ENCODE results near the gene PRAMEF9.
"Not testable (repeated sequence)": the region's sequence is repeated elsewhere in the genome, so short reads cannot be mapped to it uniquely, and the experiment has no call there.

The PRAMEF9 gene

DNA sequence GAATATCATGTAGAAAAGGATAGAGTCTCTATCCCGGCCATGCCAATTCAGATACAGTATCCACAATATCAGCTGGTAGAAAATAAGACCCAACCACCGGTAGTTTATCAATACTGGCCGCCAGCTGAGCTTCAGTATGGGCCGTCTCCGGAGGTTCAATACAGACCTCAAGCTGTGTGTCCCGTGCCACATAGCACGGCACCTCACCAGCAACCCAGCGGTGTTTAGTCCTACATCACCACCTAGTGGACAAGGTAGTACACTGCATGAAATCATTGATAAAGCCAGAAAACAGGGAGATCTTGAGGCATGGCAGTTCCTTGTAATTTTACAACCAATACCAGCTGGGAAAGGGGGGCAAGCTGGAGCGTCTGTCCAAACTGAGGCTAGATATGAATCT is 37.1 kb downstream of the PRAMEF9 start:
- H3K23ac ChIP-seq (ENCODE audit: low read length); H3K79me1 ChIP-seq (ENCODE audit: low read length); H3K4ac ChIP-seq (ENCODE audit: low read depth, low read length); H3K36me3 ChIP-seq (ENCODE audit: control insufficient read depth in 1 of 2, insufficient read depth in 2 of 2, low read length in 2 of 2); H2BK5ac ChIP-seq (ENCODE audit: low read depth, low read length, poor library complexity); H2BK120ac ChIP-seq (ENCODE audit: insufficient read depth, low read length, poor library complexity); H3K4me1 ChIP-seq (ENCODE audit: control insufficient read depth in 1 of 2, insufficient read depth in 2 of 2, low read length in 2 of 2); H3K27ac ChIP-seq (ENCODE audit: low read depth, low read length); H3K18ac ChIP-seq (ENCODE audit: low read length); H3K9ac ChIP-seq (ENCODE audit: low read length); H2AFZ ChIP-seq (ENCODE audit: insufficient read depth, low read length, poor library complexity); H3K14ac ChIP-seq (ENCODE audit: low read length); H3K27me3 ChIP-seq (ENCODE audit: insufficient read depth, low read length); H2AK5ac ChIP-seq (ENCODE audit: low read length); H4K8ac ChIP-seq (ENCODE audit: low read depth, low read length); H3K4me2 ChIP-seq (ENCODE audit: low read length); H3K79me2 ChIP-seq (ENCODE audit: control insufficient read depth, insufficient read depth, low read length, poor library complexity); H4K91ac ChIP-seq (ENCODE audit: low read depth, low read length); DNase-seq; H4K12ac ChIP-seq (ENCODE audit: low read depth, low read length); H2BK12ac ChIP-seq (ENCODE audit: low read length); H3K9me3 ChIP-seq (ENCODE audit: insufficient read depth, low read depth, low read length); H3K4me3 ChIP-seq (ENCODE audit: low read depth, low read length): not testable (repeated sequence)
- WGBS (ENCODE audit: extremely low coverage, insufficient coverage, insufficient read length): no CpG with 5 or more reads among the region's 9 CpGs

DNA sequence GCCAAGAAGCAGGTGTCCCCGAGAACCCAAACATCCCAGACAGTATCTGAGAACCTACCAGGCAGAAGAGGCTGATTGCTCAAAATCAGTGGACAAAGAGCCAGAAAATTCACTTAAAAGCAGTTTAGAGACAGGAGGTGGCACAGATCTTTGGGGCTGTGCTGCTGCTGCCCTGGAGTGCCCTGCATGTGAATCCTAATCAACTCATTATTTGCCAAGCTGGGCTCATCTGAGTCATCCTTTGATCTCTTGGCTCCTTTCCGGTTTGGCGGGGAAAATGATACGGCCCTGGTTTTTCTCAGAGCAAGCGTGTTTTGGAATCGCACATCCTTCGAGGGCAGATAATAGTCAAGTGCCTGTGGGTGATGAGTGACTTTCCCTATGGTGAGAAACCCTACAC is 45.0 kb downstream of the PRAMEF9 start:
- H3K79me2 ChIP-seq (ENCODE audit: control insufficient read depth, insufficient read depth, low read length, poor library complexity); H3K23ac ChIP-seq (ENCODE audit: low read length); H3K4me2 ChIP-seq (ENCODE audit: low read length); H2AFZ ChIP-seq (ENCODE audit: insufficient read depth, low read length, poor library complexity); H3K14ac ChIP-seq (ENCODE audit: low read length); H3K36me3 ChIP-seq (ENCODE audit: control insufficient read depth in 1 of 2, insufficient read depth in 2 of 2, low read length in 2 of 2); H2BK12ac ChIP-seq (ENCODE audit: low read length); H3K27ac ChIP-seq (ENCODE audit: low read depth, low read length); H2BK120ac ChIP-seq (ENCODE audit: insufficient read depth, low read length, poor library complexity); H4K91ac ChIP-seq (ENCODE audit: low read depth, low read length); H3K9ac ChIP-seq (ENCODE audit: low read length); H4K8ac ChIP-seq (ENCODE audit: low read depth, low read length); H2AK5ac ChIP-seq (ENCODE audit: low read length); H3K18ac ChIP-seq (ENCODE audit: low read length); H3K27me3 ChIP-seq (ENCODE audit: insufficient read depth, low read length); H3K4ac ChIP-seq (ENCODE audit: low read depth, low read length); H2BK5ac ChIP-seq (ENCODE audit: low read depth, low read length, poor library complexity); H4K12ac ChIP-seq (ENCODE audit: low read depth, low read length); H3K4me1 ChIP-seq (ENCODE audit: control insufficient read depth in 1 of 2, insufficient read depth in 2 of 2, low read length in 2 of 2); H3K79me1 ChIP-seq (ENCODE audit: low read length); DNase-seq; H3K9me3 ChIP-seq (ENCODE audit: insufficient read depth, low read depth, low read length); H3K4me3 ChIP-seq (ENCODE audit: low read depth, low read length): not testable (repeated sequence)
- no CpG with 5 or more reads among the region's 7 CpGs for WGBS (ENCODE audit: extremely low coverage, insufficient coverage, insufficient read length)

DNA sequence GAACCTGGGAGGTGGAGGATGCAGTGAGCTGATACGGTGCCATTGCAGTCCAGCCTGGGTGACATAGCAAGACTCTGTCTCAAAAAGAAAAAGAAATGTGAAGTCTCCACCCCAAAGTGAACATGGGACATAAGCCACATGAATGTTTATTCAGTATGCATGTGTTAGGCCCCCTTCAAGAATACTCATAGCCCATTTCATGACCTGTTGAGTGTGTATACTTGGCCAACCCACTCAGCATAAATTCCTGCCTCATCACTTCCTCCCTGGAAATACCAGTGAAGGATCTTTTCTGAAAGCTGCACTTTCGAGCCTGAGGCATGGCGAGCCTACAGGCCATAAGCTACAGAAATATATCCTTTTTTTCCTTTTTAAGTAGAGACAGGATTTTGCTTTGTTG is 47.6 kb downstream of the PRAMEF9 start:
- not testable (repeated sequence) for H3K9ac ChIP-seq (ENCODE audit: low read length); H2AK5ac ChIP-seq (ENCODE audit: low read length); H4K91ac ChIP-seq (ENCODE audit: low read depth, low read length); H3K27me3 ChIP-seq (ENCODE audit: insufficient read depth, low read length); H3K4ac ChIP-seq (ENCODE audit: low read depth, low read length); H3K4me3 ChIP-seq (ENCODE audit: low read depth, low read length); H4K8ac ChIP-seq (ENCODE audit: low read depth, low read length); H3K18ac ChIP-seq (ENCODE audit: low read length); H3K79me2 ChIP-seq (ENCODE audit: control insufficient read depth, insufficient read depth, low read length, poor library complexity); H4K12ac ChIP-seq (ENCODE audit: low read depth, low read length); H3K14ac ChIP-seq (ENCODE audit: low read length); H2BK5ac ChIP-seq (ENCODE audit: low read depth, low read length, poor library complexity); DNase-seq; H3K36me3 ChIP-seq (ENCODE audit: control insufficient read depth in 1 of 2, insufficient read depth in 2 of 2, low read length in 2 of 2); H3K23ac ChIP-seq (ENCODE audit: low read length); H2BK120ac ChIP-seq (ENCODE audit: insufficient read depth, low read length, poor library complexity); H2BK12ac ChIP-seq (ENCODE audit: low read length); H3K4me2 ChIP-seq (ENCODE audit: low read length); H3K79me1 ChIP-seq (ENCODE audit: low read length); H3K4me1 ChIP-seq (ENCODE audit: control insufficient read depth in 1 of 2, insufficient read depth in 2 of 2, low read length in 2 of 2); H3K27ac ChIP-seq (ENCODE audit: low read depth, low read length); H3K9me3 ChIP-seq (ENCODE audit: insufficient read depth, low read depth, low read length); H2AFZ ChIP-seq (ENCODE audit: insufficient read depth, low read length, poor library complexity)
- no CpG with 5 or more reads among the region's 3 CpGs for WGBS (ENCODE audit: extremely low coverage, insufficient coverage, insufficient read length)

DNA sequence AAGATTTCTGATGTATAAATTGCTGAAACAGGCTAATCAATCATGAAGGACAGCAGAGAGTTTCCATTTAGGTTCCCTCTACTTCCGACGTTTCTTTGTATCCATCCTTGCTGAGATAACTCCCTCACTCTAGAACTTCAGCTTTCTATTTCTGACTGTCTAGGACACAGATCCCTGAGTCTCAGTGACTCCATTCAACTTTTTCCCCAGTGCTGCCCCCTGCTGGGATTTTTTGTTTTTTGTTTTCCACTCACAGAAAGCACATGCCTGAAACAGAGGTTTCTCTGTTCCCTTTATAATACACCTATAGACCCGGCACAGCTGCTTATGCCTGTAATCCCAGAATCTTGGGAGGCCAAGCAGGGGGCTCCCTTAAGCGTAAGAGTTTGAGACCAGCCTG is 51.1 kb downstream of the PRAMEF9 start:
- H3K9me3 ChIP-seq (ENCODE audit: insufficient read depth, low read depth, low read length): peaks cover 19% of the 10 kb centered on the region
- H3K4me2 ChIP-seq (ENCODE audit: low read length); H2BK12ac ChIP-seq (ENCODE audit: low read length); H3K9ac ChIP-seq (ENCODE audit: low read length); H2AK5ac ChIP-seq (ENCODE audit: low read length); H3K23ac ChIP-seq (ENCODE audit: low read length); DNase-seq; H3K27ac ChIP-seq (ENCODE audit: low read depth, low read length); H4K12ac ChIP-seq (ENCODE audit: low read depth, low read length); H3K36me3 ChIP-seq (ENCODE audit: control insufficient read depth in 1 of 2, insufficient read depth in 2 of 2, low read length in 2 of 2); H3K14ac ChIP-seq (ENCODE audit: low read length); H4K8ac ChIP-seq (ENCODE audit: low read depth, low read length); H3K18ac ChIP-seq (ENCODE audit: low read length); H3K4me1 ChIP-seq (ENCODE audit: control insufficient read depth in 1 of 2, insufficient read depth in 2 of 2, low read length in 2 of 2); H2BK120ac ChIP-seq (ENCODE audit: insufficient read depth, low read length, poor library complexity); H3K79me2 ChIP-seq (ENCODE audit: control insufficient read depth, insufficient read depth, low read length, poor library complexity); H4K91ac ChIP-seq (ENCODE audit: low read depth, low read length); H3K79me1 ChIP-seq (ENCODE audit: low read length); H3K4ac ChIP-seq (ENCODE audit: low read depth, low read length); H2AFZ ChIP-seq (ENCODE audit: insufficient read depth, low read length, poor library complexity); H3K4me3 ChIP-seq (ENCODE audit: low read depth, low read length); H2BK5ac ChIP-seq (ENCODE audit: low read depth, low read length, poor library complexity); H3K27me3 ChIP-seq (ENCODE audit: insufficient read depth, low read length): not testable (repeated sequence)
- no CpG with 5 or more reads among the region's 4 CpGs for WGBS (ENCODE audit: extremely low coverage, insufficient coverage, insufficient read length)
